RWPE2 (cell line): ENCODE results near the gene EFCAB8.
A peak's percentile ranks its signal among the peaks of the same experiment; 100 is the strongest.

ENCODE experiments used
- ATAC-seq: fragments of 200-7000 bp; cut with Tn5 transposase; 3 replicates; pipeline ENCODE4 v1.9.1; 2021; ENCODE audit warnings: low read depth
- DNase-seq: peaks from one replicate; pipeline ENCODE4 v3.0.0-alpha.2; 2020; ENCODE audit warnings: low spot score
- H3K27ac ChIP-seq: fragments of 450-650 bp; 2 replicates; pipeline ENCODE4 v1.5.1; 2017; ENCODE audit warnings: mild to moderate bottlenecking; ENCODE audit not compliant: poor library complexity, severe bottlenecking
- H3K27me3 ChIP-seq: fragments of 250-450 bp; sonication (Bioruptor Pico); 2 replicates; pipeline ENCODE4 v1.5.1; 2021; ENCODE audit warnings: mild to moderate bottlenecking, moderate library complexity; ENCODE audit not compliant: insufficient read depth, poor library complexity, severe bottlenecking
- H3K36me3 ChIP-seq: fragments of 250-450 bp; sonication (Bioruptor Pico); 2 replicates; pipeline ENCODE4 v1.5.1; 2020; ENCODE audit warnings: low read depth, mild to moderate bottlenecking, moderate library complexity
- H3K4me1 ChIP-seq: fragments of 250-450 bp; sonication (Bioruptor Pico); 2 replicates; pipeline ENCODE4 v1.5.1; 2021; ENCODE audit warnings: mild to moderate bottlenecking, moderate library complexity; ENCODE audit not compliant: insufficient read depth, poor library complexity, severe bottlenecking
- H3K4me3 ChIP-seq: fragments of 250-450 bp; sonication (Bioruptor Pico); 2 replicates; pipeline ENCODE4 v1.5.1; 2021; ENCODE audit warnings: mild to moderate bottlenecking, moderate library complexity; ENCODE audit not compliant: severe bottlenecking
- H3K9me3 ChIP-seq: fragments of 250-450 bp; sonication (Bioruptor Pico); 2 replicates; pipeline ENCODE4 v1.5.1; 2021; ENCODE audit warnings: mild to moderate bottlenecking, moderate library complexity; ENCODE audit not compliant: severe bottlenecking
- CTCF ChIP-seq: fragments of 450-650 bp; IDR thresholded peaks from one replicate; pipeline ENCODE4 v1.5.1; 2017; ENCODE audit warnings: mild to moderate bottlenecking, moderate library complexity; ENCODE audit not compliant: poor library complexity, severe bottlenecking

The EFCAB8 gene

DNA sequence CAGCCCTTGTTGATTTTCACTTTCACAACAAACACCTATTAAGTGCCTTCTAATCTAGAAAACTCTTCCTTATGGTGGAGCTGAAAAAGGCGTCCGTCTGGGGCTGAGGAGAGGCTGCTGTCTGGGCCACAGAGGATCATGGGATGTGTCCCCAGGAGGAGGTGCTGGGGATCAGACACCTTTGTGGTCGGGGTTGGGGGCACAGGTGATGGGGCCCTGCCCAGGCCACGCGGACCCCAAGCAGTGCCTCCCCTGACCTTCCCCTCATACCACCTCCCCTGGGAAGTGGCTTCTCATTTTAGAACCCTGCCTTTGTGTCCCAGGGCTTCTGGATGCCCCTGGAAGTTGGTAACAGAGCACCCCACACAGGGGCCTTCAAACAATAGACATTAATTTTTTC lies 104.5 kb downstream of the EFCAB8 start:
- H3K36me3 ChIP-seq = no peaks in the 10 kb centered on the region
- no peaks in the 10 kb centered on the region for H3K4me1 ChIP-seq
- no peak overlapping the region for H3K4me3 ChIP-seq
- no peaks in the 10 kb centered on the region for H3K9me3 ChIP-seq
- no peak for TF ChIP-seq CTCF
- H3K27ac ChIP-seq = no peak overlapping the region
- peaks cover 3% of the 10 kb centered on the region for H3K27me3 ChIP-seq
- ATAC-seq = no peak
- peak; percentile 57 for DNase-seq

DNA sequence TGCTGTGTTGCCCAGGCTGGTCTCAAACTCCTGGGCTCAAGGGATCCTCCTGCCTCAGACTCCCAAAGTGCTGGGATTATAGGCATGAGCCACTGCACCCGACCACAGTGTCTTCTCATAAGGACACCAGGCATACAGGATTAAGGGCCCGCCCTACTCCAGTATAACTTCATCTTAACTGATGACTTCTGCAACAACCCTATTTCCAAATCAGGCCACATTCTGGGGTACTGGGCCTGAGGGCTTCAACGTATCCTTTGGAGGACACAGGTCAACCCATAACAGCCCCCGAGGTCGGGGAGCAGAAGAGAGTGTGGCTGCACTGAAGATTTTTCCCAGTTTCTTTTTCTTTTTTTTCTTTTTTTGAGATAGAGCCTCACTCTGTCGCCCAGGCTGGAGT lies 105.9 kb downstream of the EFCAB8 start:
- no peaks in the 10 kb centered on the region for H3K9me3 ChIP-seq
- DNase-seq (peak; percentile 61), ATAC-seq (no peak)
- H3K27ac ChIP-seq = no peak overlapping the region
- no peak overlapping the region for H3K4me3 ChIP-seq
- H3K4me1 ChIP-seq = no peaks in the 10 kb centered on the region
- H3K27me3 ChIP-seq = peaks cover 3% of the 10 kb centered on the region
- TF ChIP-seq CTCF = no peak
- no peaks in the 10 kb centered on the region for H3K36me3 ChIP-seq

DNA sequence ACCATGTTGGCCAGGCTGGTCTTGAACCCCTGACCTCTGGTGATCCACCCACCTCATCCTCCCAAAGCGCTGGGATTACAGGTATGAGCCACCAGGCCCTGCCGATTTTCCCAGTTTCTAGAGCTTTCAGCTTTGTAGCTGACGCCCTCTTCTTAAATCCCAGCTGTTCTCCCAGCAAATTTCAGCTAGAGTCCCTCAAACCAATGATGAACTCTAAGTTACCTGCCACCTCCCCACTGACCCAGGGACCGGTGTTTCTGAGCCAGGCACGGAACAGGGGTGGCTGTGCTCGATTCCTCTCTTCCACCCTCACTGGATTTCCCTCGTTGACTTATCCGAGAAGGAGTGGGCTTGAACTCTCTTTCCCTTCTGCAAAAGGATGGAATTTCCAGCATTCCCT lies 106.4 kb downstream of the EFCAB8 start:
- Histone ChIP-seq H3K36me3 (no peaks in the 10 kb centered on the region), H3K4me1 (no peaks in the 10 kb centered on the region), H3K9me3 (no peaks in the 10 kb centered on the region), H3K4me3 (no peak overlapping the region), H3K27ac (no peak overlapping the region), H3K27me3 (peaks cover 3% of the 10 kb centered on the region)
- ATAC-seq (no peak), DNase-seq (peak; percentile 43)
- no peak for TF ChIP-seq CTCF

- Histone ChIP-seq H3K27ac (no peak overlapping the region), H3K4me1 (no peaks in the 10 kb centered on the region), H3K27me3 (peaks cover 3% of the 10 kb centered on the region), H3K36me3 (no peaks in the 10 kb centered on the region), H3K9me3 (no peaks in the 10 kb centered on the region), H3K4me3 (no peak overlapping the region)
- DNase-seq = peak; percentile 71
- no peak for ATAC-seq
- no peak for TF ChIP-seq CTCF
These were observed 107.1 kb downstream of the EFCAB8 start for GRCh38 chr20:32965581-32966373.

GRCh38 chr20:32966382-32966781 lies 107.7 kb downstream of the EFCAB8 start:
- Histone ChIP-seq H3K36me3 (no peaks in the 10 kb centered on the region), H3K4me1 (no peaks in the 10 kb centered on the region), H3K27ac (no peak overlapping the region), H3K4me3 (no peak overlapping the region), H3K9me3 (no peaks in the 10 kb centered on the region), H3K27me3 (peaks cover 3% of the 10 kb centered on the region)
- peak; percentile 56 for DNase-seq
- TF ChIP-seq CTCF = no peak
- ATAC-seq = no peak
